BE2C (cell line): Measurements from ENCODE around the gene PBLD.
"Not testable (repeated sequence)": the region's sequence is repeated elsewhere in the genome, so short reads cannot be mapped to it uniquely, and the experiment has no call there.

Source experiments
- DNase-seq: peaks from one replicate; pipeline ENCODE4 v3.0.0-alpha.2; 2020
- H3K27me3 ChIP-seq: fragments of 250-450 bp; sonication (Bioruptor Pico); 2 replicates; pipeline ENCODE4 v1.5.1; 2020; ENCODE audit warnings: mild to moderate bottlenecking
- H3K36me3 ChIP-seq: fragments of 250-450 bp; sonication (Bioruptor Pico); 2 replicates; pipeline ENCODE4 v1.5.1; 2020; ENCODE audit warnings: mild to moderate bottlenecking
- H3K4me1 ChIP-seq: fragments of 250-450 bp; sonication (Bioruptor Pico); 2 replicates; pipeline ENCODE4 v1.5.1; 2020
- H3K4me3 ChIP-seq: 2 replicates; pipeline ENCODE4 v1.5.1; 2011; ENCODE audit warnings: low read depth, low read length
- H3K9me3 ChIP-seq: fragments of 250-450 bp; sonication (Bioruptor Pico); 2 replicates; pipeline ENCODE4 v1.5.1; 2020
- CTCF ChIP-seq: IDR thresholded peaks from 2 replicates; pipeline ENCODE4 v1.5.1; 2012; ENCODE audit warnings: mild to moderate bottlenecking, low read depth, low read length

The PBLD gene

GRCh38 chr10:68253346-68253745 lies 79.4 kb downstream of the PBLD start:
- peaks cover 30% of the 10 kb centered on the region for H3K4me1 ChIP-seq
- no peak for DNase-seq
- TF ChIP-seq CTCF: no peak
- H3K36me3 ChIP-seq: no peaks in the 10 kb centered on the region
- no peaks in the 10 kb centered on the region for H3K27me3 ChIP-seq
- no peak overlapping the region for H3K4me3 ChIP-seq
- H3K9me3 ChIP-seq: no peaks in the 10 kb centered on the region

GRCh38 chr10:68251625-68252495 lies 80.9 kb downstream of the PBLD start:
- TF ChIP-seq CTCF: no peak

DNA sequence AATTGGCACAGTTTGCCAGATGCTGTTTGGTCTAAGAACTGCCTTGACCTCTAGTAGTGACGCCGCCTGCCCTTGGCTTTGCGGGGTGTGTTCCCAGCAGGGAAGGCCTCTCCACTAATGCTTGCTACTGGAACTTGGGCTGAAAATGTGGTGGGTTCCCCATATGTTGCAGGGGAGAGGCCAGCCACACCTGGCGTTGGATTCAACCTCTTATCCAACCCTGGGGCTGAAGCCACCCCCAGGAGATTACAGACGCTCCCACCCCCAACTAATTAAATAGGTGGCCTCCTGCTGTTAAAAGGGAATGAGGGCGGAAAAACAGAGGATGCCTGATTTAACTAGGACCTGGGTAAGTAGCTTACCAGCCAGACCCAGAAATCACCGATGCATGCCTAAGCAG lies 81.6 kb downstream of the PBLD start:
- Histone ChIP-seq H3K36me3 (no peaks in the 10 kb centered on the region), H3K27me3 (no peaks in the 10 kb centered on the region), H3K4me3 (no peak overlapping the region; the same call in 1 of the 2 replicates), H3K9me3 (no peaks in the 10 kb centered on the region), H3K4me1 (peaks cover 30% of the 10 kb centered on the region)
- DNase-seq: peak; percentile 62
- TF ChIP-seq CTCF: no peak

More at GRCh38 chr10:68251625-68252495, 80.9 kb downstream of the PBLD start:
- Histone ChIP-seq H3K4me3 (no peak overlapping the region; the same call in 1 of the 2 replicates), H3K36me3 (no peaks in the 10 kb centered on the region), H3K4me1 (peaks cover 30% of the 10 kb centered on the region), H3K9me3 (no peaks in the 10 kb centered on the region), H3K27me3 (no peaks in the 10 kb centered on the region)
- DNase-seq: no peak

GRCh38 chr10:68249297-68249696 lies 83.4 kb downstream of the PBLD start:
- no peaks in the 10 kb centered on the region for H3K27me3 ChIP-seq
- no peak for TF ChIP-seq CTCF
- no peaks in the 10 kb centered on the region for H3K36me3 ChIP-seq
- H3K9me3 ChIP-seq: no peaks in the 10 kb centered on the region
- peaks cover 30% of the 10 kb centered on the region for H3K4me1 ChIP-seq
- no peak overlapping the region for H3K4me3 ChIP-seq
- no peak for DNase-seq

DNA sequence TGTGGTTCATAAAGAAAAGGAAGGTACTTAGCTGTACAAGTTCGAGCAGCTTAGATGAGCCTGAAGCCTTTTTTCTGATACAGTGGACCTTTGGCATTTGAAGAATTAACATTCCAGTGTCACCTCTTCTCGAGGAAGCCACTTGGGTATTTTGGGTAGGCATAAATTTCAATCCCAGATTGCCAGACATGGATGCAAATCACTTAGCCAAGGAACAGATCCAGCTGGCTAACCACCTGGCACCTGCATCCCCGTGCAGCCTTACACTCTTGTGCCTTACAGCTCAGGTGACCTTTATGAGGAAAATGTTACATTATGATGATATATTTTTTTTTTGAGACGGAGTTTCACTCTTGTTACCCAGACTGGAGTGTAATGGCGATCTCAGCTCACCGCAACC lies 84.8 kb downstream of the PBLD start:
- no peak for TF ChIP-seq CTCF
- H3K36me3 ChIP-seq: no peaks in the 10 kb centered on the region
- H3K9me3 ChIP-seq: no peaks in the 10 kb centered on the region
- no peaks in the 10 kb centered on the region for H3K27me3 ChIP-seq
- no peak for DNase-seq
- no peak overlapping the region for H3K4me3 ChIP-seq
- peaks cover 24% of the 10 kb centered on the region for H3K4me1 ChIP-seq

GRCh38 chr10:68246397-68246796 lies 86.3 kb downstream of the PBLD start:
- peaks cover 12% of the 10 kb centered on the region for H3K4me1 ChIP-seq
- DNase-seq, H3K4me3 ChIP-seq, H3K36me3 ChIP-seq, H3K27me3 ChIP-seq, H3K9me3 ChIP-seq: not testable (repeated sequence)
